WI38 (cell line): Measurements from ENCODE around the gene SULT2B1.
"Not testable (repeated sequence)": the region's sequence is repeated elsewhere in the genome, so short reads cannot be mapped to it uniquely, and the experiment has no call there.

ENCODE experiments used
- H3K4me3 ChIP-seq: 2 replicates; pipeline ENCODE4 v1.5.1; 2011; ENCODE audit warnings: low read depth, mild to moderate bottlenecking, control low read depth, low read length
- CTCF ChIP-seq: IDR thresholded peaks from 2 replicates; pipeline ENCODE4 v1.5.1; 2012; ENCODE audit warnings: low read depth, mild to moderate bottlenecking, control low read depth, low read length

SULT2B1 gene

DNA sequence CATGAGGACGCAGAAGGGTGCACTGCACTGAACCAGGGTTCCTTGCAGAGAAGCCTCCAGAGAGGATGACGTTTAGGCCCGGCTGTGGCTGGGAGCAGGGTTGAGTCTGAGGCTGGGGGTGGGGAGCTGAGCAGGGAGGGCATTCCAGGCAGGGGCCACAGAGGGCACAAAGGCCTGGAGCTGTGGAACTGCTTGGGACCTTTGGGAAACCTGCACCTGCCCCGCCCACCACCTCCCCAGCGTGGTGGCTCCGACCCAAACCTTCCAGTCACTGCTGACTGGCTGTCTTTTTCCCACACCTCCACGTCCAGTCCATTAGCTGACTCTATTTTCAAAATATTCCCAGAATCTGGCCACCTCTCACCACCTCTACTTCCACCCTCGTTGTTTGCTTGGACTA lies 35.4 kb upstream of the SULT2B1 start:
- no peak for TF ChIP-seq CTCF
- H3K4me3 ChIP-seq = no peak overlapping the region

- no peak overlapping the region for H3K4me3 ChIP-seq
- no peak for TF ChIP-seq CTCF
Observed at GRCh38 chr19:48518207-48518606, 33.8 kb upstream of the SULT2B1 start.

DNA sequence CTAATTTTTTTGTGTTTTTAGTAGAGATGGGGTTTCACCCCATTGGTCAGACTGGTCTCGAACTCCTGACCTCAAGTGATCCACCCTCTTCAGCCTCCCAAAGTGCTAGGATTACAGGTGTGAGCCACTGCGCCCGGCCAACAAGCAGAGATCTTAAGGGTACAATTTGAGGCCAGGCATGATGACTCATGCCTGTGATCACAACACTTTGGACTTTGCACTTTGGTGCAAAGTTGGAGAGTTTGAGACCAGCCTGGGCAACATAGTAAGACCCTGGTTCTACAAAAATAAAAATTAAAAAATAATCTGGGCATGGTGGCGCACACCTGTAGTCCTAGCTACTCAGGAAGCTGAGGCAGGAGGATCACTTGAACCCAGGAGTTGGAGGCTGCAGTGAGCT lies 32.5 kb upstream of the SULT2B1 start:
- not testable (repeated sequence) for H3K4me3 ChIP-seq

DNA sequence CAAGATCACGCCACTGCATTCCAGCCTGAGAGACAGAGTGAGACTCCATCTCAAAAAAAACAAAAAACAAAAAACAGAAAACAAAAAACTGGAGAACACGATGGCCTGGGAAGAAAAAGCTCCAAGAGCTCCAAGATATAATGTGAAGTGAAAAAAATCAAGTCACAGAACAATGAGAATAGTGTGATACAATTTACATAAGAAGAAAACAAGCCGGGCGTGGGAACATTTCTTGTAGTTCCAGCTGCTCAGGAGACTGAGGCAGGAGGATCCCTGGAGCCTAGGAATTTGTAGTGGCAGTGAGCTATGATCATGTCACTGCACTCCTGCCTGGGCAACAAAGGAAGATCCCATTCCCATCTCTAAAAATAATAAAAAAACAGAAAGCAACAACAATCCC lies 31.8 kb upstream of the SULT2B1 start:
- TF ChIP-seq CTCF = no peak
- H3K4me3 ChIP-seq = no peak overlapping the region

DNA sequence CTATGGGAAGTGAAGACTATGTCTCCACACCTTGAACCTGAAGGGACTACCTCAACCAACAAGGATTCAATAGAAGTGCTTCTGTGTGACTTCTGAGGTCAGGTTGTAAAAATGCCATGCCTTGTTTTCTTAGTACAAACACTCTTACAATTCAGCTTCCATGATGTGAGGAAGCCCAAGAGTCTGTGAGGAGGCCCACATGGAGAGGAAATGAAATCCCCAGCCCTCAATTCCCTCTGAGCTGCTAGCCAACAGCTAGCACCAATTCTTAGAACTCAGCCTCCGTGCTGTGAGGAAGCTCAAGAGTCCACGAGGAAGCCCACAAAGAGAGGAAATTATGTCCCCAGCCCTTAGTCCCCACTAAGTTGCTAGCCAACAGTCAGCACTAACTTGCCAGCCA lies 27.8 kb upstream of the SULT2B1 start:
- H3K4me3 ChIP-seq = no peak overlapping the region
- TF ChIP-seq CTCF = no peak

DNA sequence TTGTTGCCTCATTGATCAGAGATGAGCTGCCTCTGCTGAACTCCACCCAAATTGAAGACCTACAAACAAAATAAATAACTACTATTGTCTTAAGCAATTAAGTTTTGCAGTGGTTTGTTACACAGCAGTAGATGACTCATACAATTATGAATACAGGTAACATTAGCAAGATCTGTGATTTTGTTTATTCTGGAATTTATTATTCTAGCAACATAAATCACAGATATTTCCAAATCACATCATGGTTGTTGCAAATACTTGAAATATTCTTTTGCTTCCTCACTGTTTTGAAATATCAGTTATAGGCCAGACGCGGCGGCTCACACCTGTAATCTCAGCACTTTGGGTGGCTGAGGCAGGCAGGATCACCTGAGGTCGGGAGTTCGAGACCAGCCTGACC lies 27.2 kb upstream of the SULT2B1 start:
- H3K4me3 ChIP-seq = no peak overlapping the region
- TF ChIP-seq CTCF = no peak

DNA sequence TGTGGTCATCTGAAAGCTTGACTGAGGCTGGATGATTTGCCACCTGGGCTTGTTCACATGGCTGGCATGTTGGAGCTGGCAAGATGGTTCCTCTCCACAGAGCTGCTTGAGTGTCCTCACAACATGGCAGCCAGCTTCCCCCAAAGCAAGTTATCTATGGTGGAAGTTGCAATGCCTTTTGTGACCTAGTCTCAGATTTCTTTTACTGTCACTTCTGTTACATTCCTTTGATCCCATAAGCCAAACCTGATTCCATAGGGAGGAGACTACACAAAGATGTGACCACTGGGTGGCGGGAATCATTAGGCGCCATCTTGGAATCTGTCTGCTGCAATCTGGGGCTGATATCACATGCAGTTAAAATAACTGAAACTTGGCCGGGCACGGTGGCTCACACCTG lies 22.8 kb upstream of the SULT2B1 start:
- no peak for TF ChIP-seq CTCF
- no peak overlapping the region for H3K4me3 ChIP-seq

GRCh38 chr19:48530066-48530720 lies 21.8 kb upstream of the SULT2B1 start:
- no peak overlapping the region for H3K4me3 ChIP-seq
- TF ChIP-seq CTCF = no peak
